NCI-H524 treated with DMSO at 0.1 percent for 48 hours (cell line): ENCODE results near the gene CABLES2.

ENCODE experiments used
- DNase-seq: peaks from one replicate; lab custom pipeline; 2025; lab: John Stamatoyannopoulos, UW

The CABLES2 gene

GRCh38 chr20:62417981-62418708 is 11.1 kb upstream of the CABLES2 start:
- no peak for DNase-seq

- no peak for DNase-seq
These were observed 9.9 kb upstream of the CABLES2 start for GRCh38 chr20:62416651-62417637.

- no peak for DNase-seq
These were observed 8.4 kb upstream of the CABLES2 start for GRCh38 chr20:62415354-62416111.

GRCh38 chr20:62413896-62414481 is 6.9 kb upstream of the CABLES2 start:
- no peak for DNase-seq

- DNase-seq = no peak
These were observed 6.0 kb upstream of the CABLES2 start for GRCh38 chr20:62413025-62413570.

- no peak for DNase-seq
These were observed 5.3 kb upstream of the CABLES2 start for GRCh38 chr20:62412194-62413024.

GRCh38 chr20:62411479-62412193 is 4.6 kb upstream of the CABLES2 start:
- DNase-seq = no peak

GRCh38 chr20:62410746-62411478 is 3.8 kb upstream of the CABLES2 start:
- DNase-seq = no peak

GRCh38 chr20:62409931-62410745 is 3.1 kb upstream of the CABLES2 start:
- peak; percentile 36 for DNase-seq

GRCh38 chr20:62409086-62409853 is 2.2 kb upstream of the CABLES2 start:
- DNase-seq = no peak

- DNase-seq = no peak
These were observed 1.6 kb upstream of the CABLES2 start for GRCh38 chr20:62408640-62409039.

GRCh38 chr20:62408055-62408454 is 970 bp upstream of the CABLES2 start:
- no peak for DNase-seq

- DNase-seq = no peak
These were observed 379 bp downstream of the CABLES2 start for GRCh38 chr20:62406635-62407176.

GRCh38 chr20:62405981-62406513 is 1.0 kb downstream of the CABLES2 start:
- no peak for DNase-seq

GRCh38 chr20:62405108-62405980 is 1.7 kb downstream of the CABLES2 start:
- no peak for DNase-seq

- DNase-seq = no peak
These were observed 2.4 kb downstream of the CABLES2 start for GRCh38 chr20:62404761-62405107.
